Measurements from ENCODE around the gene ZNF768. TPM values are rescaled to one million over a fixed set of nuclear protein-coding genes. Genes with fewer than 3 reads are reported as not detected.

The ZNF768 gene
- total and polyA plus RNA-seq, 2 of the 13 experiments (the other 11 are each of a cell fraction or from before 2014, with no cell fraction given) = 26.7 to 34.4 TPM

- TF ChIP-seq ZFP91 (CRISPR knock-in tag; IDR thresholded peaks at IDR 0.05; ENCODE audit: borderline replicate concordance) = peak; percentile 62; the same call in 1 of the 2 replicates
- no peak for TF ChIP-seq PHF5A (CRISPR knock-in tag; IDR thresholded peaks at IDR 0.05; ENCODE audit: low read depth, unreplicated experiment)
- peak; percentile 29; the same call in 1 of the 2 replicates for TF ChIP-seq DNMT1 (CRISPR knock-in tag; IDR thresholded peaks at IDR 0.05)
- TF ChIP-seq SP4 (CRISPR knock-in tag; IDR thresholded peaks at IDR 0.05) = peak; percentile 52; the same call in 1 of the 2 replicates
- peak; percentile 86; the same call in 1 of the 2 replicates for TF ChIP-seq HIC2 (CRISPR knock-in tag; IDR thresholded peaks at IDR 0.05; ENCODE audit: low read depth)
- peak; percentile 29; the same call in 1 of the 2 replicates for TF ChIP-seq ARID4A (CRISPR knock-in tag; IDR thresholded peaks at IDR 0.05; ENCODE audit: borderline replicate concordance)
- TF ChIP-seq TEF (CRISPR knock-in tag; IDR thresholded peaks at IDR 0.05) = no peak
- 0 out of 2 replicates have a peak, but pooled peaks have one; percentile 52 for TF ChIP-seq GLI4 (CRISPR knock-in tag; IDR thresholded peaks at IDR 0.05; ENCODE audit: borderline replicate concordance)
- 0 out of 2 replicates have a peak, but pooled peaks have one; percentile 29 for TF ChIP-seq ZNF501 (CRISPR knock-in tag; IDR thresholded peaks at IDR 0.05)
- peak; percentile 42 for TF ChIP-seq MAFF (IDR thresholded peaks at IDR 0.05; ENCODE audit: low read depth, low read length)
- TF ChIP-seq ZNF772 (CRISPR knock-in tag; IDR thresholded peaks at IDR 0.05) = peak; percentile 55; the same call in 1 of the 2 replicates
- peak; percentile 49; the same call in 1 of the 2 replicates for TF ChIP-seq ZBTB38 (CRISPR knock-in tag; IDR thresholded peaks at IDR 0.05)
- 0 out of 2 replicates have a peak, but pooled peaks have one; percentile 28 for TF ChIP-seq ZNF556 (CRISPR knock-in tag; IDR thresholded peaks at IDR 0.05; ENCODE audit: borderline replicate concordance)
- TF ChIP-seq ZNF788 (CRISPR knock-in tag; IDR thresholded peaks at IDR 0.05; ENCODE audit: borderline replicate concordance) = peak; percentile 13; the same call in 1 of the 2 replicates
- 0 out of 2 replicates have a peak, but pooled peaks have one; percentile 20 for TF ChIP-seq MEIS1 (CRISPR knock-in tag; IDR thresholded peaks at IDR 0.05; ENCODE audit: borderline replicate concordance)
- peak; percentile 49; the same call in 1 of the 2 replicates for TF ChIP-seq AKAP8 (CRISPR knock-in tag; IDR thresholded peaks at IDR 0.05)
- peak; percentile 61 to 75 for TF ChIP-seq MAFK (conservative IDR thresholded peaks at IDR 0.05 in 1 of 2, IDR thresholded peaks at IDR 0.05 in 1 of 2; ENCODE audit: low read length in 2 of 2)
- peak; percentile 14; the same call in 1 of the 2 replicates for TF ChIP-seq ZNF230 (CRISPR knock-in tag; IDR thresholded peaks at IDR 0.05)
These were observed 12.9 kb upstream of the ZNF768 start (continued) for GRCh38 chr16:30539000-30539964.

All from HepG2 (cell line).